DMS 273 (cell line): Measurements from ENCODE around the gene ID4.

Experiments
- DNase-seq: peaks from one replicate; lab custom pipeline; 2025; ENCODE audit not compliant: unreplicated experiment; lab: John Stamatoyannopoulos, UW

Gene ID4, protein sequence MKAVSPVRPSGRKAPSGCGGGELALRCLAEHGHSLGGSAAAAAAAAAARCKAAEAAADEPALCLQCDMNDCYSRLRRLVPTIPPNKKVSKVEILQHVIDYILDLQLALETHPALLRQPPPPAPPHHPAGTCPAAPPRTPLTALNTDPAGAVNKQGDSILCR

DNA sequence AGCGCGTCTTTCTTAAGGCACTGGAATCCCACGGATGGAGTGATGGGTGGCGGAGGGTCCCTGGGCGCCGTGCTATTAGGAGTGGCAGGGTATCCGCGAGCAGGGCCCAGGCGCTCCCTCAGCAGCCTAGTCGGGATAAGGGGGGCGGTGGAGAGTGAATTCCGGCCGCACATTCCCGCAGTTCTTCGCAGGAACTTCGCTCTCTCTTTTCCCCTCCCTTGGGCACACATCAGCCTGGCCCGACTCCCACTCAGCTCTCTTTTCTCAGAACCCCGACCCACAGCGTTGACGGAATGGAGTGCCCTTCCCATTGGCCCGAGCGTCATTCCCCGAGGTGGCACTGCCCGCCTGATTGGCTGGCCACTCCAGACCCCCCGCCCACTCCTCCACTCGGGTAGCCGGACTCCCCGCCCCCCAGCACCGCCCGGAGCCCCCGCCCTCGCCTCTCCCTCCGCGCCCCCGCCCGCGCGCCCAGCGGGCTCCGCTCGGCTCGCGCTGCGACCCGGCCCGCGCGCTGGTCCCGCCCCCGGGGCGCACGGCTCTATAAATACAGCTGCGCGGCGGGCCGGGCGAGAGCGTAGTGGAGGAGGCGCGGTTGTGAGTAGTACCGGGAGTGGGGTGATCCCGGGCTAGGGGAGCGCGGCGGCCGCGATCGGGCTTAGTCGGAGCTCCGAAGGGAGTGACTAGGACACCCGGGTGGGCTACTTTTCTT, at the start of gene ID4:
Gene ID4, plus strand, starts transcription at position 572 of the 712 bp plus-strand sequence. CDS start 385 bp downstream, outside the sequence.
- DNase-seq: peak; percentile 94

DNA sequence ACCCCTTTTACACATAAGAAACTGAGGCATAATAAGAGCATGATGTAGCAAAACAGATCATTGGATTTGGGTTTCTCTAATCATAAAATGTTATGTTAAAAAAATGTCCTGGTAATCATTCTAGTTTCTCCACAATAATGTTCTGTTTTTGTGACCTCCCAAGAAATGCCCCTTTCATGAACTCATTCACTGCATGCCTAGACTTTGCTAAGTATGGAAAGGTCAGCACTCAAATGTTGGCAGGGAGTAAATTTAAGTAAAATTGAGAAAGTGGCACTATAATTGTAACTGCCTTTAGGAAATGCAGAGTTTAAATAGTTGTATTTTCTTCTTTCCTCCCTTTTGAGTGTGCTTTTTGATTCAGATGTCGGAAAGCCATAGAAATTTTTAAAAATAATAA, 48.5 kb upstream of the ID4 start:
- no peak for DNase-seq

DNA sequence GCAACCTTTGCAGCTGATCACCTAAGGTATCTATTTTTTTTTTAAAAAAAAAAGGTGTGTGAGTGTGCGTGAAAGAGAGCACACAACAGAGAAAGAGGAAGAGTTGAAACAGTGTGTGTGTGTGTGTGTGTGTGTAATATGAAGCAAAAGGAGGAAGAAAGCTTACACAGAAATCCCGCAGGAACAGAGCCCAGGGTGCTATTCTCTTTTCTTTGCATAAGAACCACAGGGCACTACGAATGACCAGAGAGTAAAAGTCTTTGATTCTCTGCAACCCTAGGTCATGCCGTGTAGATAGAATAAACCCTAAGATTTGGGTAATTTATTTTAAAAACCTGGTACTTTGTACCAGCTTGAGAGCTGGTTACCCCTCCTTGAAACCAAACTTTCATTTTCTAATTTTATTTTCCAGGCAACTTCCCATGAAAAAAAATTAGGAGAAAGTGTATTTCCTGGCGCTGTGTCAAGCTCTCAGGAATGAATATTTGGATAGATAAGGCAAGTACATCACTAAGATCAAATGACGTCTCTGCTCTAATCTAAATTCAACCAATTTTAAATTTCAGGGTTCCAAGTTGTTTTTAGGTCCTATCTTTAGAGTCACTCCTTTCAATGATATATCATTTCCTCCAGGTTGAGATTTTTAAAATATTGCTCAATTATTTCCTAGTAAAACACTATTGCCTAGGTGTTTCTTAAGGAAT, 47.9 kb upstream of the ID4 start:
- no peak for DNase-seq

DNA sequence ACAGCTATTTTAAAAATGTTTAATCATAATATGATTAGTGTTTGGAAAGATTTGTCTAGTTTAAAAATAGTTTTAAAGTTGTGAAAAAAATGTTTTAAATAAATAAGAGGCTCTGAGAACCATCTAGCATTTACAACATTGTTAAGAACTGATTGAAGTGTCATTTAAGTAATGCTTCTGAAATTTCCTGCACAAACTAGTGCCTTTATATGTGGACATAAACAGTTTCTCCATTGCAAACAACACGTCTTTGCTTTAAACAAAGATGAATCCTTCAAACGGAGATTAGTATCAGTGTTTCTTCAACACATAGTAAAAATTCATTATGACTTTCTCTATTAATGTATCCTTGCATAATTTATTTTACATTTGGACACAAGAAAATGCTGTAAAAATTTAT, 45.9 kb upstream of the ID4 start:
- DNase-seq: no peak

DNA sequence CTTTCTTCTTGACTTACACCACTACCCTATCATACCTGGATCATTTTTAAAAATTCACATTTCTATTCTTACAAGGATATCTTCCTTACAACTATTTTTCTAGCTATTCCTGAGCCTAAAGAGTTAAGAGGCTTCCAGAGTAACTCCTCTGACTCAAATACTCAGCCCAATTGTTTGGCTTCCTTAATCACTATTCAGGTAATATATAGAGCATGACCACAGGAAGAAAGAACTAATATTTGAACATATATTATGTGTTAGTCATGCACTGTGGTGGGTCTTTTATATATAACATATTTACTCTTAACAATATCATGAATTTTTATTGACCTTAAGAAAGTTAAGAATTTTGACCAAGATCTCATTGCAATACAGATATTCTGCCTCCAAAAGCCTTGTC, 42.0 kb upstream of the ID4 start:
- DNase-seq: no peak

DNA sequence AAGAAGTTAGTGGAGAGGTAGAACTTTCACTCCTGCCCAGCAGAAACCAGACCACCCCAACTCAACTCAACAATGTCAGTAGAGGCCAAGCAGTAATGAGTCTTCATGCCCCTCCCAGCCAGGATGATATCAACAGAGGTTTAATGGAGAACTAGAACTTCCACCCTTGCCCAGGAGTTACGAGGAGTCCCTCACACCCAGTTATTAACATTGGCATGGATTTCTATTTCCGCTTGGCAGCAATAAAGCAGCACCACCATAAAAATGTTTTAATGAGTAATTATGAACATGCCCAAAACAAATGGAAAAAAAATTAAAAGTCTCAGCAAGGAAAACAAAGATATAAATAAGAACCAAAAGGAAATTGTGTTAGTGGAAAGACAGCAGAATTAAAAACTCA, 40.7 kb upstream of the ID4 start:
- no peak for DNase-seq

DNA sequence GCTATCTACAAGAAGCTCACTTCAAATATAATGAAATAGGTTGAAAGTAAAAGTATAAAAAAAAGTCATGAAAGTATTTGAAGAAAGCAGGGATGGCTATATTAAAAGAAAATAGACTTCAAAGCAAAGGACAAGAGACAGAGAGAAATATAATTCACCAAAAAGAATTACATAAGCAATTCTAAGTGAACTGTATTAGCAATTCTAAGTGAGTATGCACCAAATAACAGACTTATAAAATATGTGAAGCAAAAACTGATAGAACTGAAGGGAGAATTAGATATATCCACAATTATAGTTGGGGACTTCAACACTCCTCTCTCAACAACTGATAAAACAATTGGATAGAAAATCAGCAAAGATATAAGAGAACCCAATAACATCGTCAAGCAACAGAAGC, 38.8 kb upstream of the ID4 start:
- DNase-seq: no peak

DNA sequence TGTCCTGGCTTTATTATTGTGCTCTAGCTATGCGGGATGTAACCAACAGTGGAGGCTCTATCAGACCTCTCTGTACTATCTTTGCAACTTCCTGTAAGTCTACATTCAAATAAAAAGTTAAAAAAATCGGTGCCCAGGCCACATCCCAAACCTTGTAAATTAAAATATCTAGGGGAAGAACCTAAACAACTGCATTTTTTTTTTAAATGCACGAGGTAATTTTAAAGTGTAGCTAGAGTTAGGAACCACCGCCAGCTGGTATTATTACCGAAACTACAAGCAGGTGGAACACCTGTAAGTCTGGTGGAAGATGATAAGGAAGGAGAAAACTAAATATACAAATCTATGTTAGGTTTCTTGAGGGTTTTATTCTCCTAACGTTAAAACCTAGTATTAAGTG, 34.5 kb upstream of the ID4 start:
- no peak for DNase-seq

DNA sequence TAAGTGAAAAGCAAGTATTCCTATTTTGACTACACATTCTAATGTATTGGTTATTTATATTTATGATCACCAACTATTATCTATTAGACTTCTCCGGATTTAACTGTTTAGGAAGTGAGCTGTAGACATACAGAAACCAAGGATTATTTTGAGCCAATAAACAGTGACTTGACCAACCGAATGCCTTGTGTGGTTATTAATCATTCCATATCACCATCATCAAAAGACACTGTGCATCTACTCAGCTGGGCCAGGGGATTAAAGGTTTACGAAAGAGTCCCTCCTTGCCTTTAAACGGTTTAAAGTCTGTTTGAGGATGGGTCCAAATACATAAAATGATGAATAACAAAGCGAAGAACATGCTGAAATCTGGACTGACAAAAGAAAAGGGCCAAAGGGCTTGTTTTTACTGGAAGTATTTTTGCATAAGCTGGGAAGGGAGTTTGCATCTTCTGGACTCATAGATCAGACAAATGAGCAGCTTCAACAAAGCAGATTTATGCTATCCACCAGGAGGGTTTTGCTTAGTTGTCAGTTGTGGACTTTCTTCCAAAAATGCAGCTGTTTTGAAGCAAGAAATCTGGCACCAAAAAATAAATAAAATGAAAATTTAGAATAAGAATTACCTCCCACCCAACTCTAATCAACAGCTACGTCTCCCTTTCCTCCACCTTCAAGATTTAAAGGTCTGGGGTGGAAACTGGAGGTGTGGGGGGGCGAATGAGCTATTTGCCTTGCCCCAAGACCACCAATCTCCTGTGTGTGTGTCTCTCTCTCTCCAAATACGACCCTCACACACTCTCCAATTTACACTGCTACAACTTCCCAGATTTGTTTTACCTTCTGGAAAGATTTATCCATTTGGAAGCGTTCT, 33.6 kb upstream of the ID4 start:
- peak; percentile 58 for DNase-seq

DNA sequence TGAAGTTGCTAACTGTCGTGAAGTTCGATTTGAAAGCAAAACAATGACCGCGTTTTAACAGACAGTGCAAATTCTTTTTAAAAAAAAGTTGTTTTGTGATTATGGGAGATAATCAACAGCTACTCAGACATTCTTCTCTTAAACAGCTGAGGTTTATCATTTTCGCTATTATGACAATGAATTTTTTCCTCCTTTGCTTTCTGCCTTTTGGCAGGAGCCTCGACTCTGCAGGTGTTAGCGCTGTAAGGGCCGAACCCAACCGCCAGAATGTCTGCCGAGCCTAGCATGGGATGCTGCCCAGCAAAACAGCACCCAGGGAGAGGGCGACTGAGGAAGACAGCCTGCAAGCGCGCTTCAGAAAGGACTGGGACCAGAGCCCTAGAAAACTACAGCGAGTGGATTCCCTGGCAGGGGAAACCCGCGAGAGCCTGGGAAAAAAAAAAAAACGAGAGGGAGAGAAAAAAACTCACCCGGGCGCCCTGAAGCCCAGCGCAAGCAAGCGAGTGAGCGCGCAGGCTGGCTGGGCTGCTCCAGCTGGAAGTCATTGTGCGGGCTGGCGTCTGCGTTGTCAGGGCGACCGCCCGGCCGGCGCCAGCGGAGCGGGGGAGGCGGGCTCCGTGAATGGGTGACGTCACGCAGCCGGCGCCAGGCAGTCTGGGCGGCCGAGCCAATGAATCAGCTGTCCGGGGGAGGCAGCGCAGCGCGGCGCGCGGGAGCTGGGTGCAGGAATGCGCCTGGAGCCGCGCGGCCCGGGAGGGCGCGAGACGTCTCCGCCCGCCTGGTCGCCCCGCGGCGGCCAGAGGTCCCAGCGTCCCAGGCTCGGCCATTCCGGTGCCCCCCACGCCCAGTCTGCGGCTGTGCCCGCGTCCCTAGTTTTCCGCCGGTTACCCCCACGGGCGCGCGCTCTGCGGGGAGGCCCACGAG, 32.7 kb upstream of the ID4 start:
- DNase-seq: peak; percentile 99

DNA sequence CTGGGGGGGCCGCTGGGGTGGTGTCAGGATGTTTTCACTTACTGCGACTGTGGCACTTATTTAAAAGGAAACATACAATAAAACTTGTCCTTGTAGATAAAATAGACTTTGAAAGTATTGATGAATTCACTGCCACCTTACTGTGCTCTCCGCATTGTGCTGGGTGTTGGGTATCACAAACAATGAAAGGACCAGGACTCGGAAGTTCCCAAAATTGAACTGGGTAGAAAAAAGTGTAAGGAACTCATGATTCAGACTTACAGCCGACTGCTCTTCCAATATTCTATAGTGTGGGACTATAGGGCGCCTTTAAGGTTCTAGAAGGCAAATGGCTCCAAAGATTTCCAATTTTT, 32.1 kb upstream of the ID4 start:
- DNase-seq: peak; percentile 57

DNA sequence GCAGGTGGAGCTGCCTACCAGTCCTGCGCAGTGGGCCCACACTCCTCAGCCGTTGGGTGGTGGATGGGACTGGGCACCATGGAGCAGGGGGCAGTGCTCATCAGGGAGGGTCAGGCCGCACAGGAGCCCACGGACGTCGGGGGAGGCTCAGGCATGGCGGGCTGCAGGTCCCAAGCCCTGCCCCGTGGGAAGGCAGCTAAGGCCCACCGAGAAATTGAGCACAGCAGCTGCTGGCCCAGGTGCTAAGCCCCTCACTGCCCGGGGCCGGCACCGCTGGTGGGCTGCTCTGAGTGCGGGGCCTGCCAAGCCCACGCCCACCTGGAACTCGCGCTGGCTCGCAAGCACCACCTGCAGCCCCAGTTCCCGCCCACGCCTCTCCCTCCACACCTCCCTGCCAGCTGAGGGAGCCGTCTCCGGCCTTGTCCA, 30.2 kb upstream of the ID4 start:
- DNase-seq: no peak

DNA sequence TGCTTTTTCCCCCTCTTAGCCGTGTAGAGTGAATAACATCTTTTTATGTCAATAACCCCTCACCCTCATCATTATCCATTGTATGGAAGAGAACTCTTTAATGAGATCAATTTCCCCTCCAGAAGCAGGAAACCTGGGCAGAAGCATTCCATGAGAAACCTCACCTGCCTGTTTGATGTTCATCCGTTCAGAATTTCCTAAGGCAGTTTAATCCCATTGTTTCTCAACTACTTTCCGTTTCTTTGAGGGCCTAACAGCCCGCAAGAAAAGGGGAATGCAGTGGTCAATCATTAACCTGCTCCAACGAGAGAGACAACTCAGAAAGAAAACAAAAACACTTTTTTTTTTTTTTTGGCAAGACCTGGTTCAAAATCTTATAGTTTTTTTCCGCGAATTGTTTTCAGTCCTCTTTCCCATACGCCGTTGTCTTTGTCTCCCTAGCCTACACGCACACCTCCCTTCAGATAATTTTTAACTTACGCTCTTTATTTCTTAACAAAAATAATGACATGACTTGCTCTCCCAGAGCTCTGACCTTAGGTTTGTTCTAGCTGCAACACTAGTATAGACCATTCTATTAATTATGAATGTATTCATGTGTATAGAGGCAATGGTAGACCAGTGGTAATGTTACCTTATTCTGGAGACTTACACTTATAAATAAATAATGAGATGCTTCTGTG, 25.6 kb upstream of the ID4 start:
- DNase-seq: no peak

DNA sequence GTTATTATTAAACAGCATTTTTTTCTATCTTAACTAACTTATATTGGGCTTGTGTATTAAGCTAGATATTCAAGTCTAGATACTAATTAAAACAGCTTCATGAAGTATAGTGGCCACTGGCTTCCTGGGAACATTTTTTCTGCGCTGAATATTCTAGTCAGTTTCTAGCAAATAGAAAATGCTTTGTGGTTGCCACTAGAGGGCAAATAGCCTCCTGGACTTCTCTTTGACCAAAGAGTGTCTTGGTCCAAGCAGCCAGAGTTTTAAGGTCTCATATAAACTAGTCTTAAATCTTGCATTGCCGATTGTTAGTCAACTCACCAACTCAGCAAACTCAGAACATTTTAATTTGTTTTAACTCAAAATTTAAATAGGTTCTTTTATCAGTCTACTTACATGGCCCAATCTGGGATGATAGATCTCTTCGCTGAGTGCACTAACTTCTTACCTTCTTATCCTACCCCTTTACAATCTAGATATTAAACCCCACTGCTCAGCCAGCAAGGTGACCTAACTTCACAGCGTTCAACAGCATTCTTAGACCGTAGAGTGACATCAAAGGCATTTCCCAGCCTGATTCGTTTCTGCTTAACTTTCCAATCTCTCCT, 24.6 kb upstream of the ID4 start:
- DNase-seq: peak; percentile 57

DNA sequence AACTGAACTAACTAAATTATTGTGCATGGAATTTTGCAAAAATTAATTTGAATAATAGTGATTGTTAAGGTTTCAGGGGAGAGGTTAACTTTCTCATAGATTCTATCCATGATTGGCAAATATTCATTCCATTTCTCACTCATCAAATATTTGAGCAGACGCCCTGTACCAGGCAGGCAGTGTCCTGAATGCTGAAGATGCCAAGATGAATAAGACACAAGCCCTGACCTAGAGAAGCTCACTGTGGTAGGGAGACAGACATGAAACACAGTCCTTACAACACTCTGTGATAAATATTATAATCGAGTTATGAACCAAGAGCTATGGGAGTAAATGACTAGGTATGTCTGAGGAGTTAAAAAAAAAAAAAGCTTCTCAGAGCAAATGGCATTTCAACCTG, 18.4 kb upstream of the ID4 start:
- DNase-seq: no peak

DNA sequence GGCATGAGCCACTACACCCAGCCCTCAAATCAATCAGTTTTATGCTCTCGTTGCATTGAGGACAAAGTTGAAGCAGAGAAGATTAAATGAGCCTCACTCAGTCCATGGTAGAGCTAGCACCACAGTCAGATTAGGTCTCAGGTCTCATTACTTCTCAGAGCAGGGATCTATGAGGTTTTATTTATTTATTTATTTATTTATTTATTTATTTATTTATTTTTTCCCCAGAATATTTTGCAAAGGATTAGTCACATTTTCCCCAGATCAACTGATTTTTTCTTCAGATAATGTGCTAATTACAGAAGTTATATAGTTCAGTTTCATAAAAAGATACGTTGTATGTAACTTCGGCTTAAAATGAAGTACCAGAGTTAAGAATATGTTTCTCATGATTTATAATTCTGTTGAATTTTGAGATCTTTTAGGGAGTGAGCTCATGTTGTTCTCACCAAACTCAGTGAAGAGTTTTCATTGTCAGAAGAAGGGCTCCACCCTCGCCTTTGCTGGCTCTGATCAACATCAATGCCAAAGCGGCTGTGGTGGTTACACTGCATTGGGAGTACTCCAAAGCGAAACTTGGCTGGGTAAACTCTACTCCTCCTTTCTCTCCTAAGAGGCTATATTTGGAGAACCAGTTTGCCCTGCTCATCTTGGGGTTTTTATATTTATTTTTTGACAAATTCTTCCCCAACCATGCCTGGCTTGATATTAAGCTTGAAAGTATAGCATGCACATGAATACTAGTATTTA, 12.9 kb upstream of the ID4 start:
- no peak for DNase-seq

DNA sequence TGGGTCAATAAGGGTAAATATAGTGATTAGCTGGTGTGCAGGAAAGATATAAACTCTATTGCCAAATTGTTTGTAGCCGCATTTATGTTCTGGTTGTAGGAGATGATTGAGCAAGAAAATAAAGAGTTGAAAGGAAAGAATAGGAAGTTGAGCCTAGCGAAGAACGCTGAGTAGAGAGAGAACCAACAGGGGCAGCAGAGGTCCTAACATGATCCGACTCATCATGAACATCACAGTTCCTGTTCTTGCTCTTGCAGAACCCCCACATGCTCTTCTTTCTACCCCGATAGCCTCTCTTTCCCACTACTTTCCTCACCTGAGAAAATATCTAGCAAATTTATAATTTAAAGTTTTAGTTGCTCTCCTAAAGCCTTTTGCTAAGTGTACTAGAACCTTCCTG, 9.9 kb upstream of the ID4 start:
- DNase-seq: no peak

DNA sequence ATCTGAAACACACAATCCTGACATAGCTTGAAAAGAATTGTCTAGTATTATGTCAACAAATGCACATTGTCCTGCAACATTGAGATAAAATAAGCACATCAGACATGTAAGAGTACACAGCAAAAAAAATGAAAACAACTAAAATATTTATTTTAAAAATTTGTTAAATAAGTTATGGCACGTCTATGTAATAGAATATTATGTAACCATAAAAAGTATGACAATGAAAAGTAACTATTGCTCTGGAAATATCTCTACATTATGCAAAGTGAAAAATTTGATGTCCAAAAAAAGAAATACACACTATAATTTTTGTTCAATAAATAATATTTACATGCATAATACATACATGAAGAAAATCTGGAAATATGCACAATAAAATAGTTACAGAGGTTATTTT, 9.3 kb upstream of the ID4 start:
- no peak for DNase-seq

DNA sequence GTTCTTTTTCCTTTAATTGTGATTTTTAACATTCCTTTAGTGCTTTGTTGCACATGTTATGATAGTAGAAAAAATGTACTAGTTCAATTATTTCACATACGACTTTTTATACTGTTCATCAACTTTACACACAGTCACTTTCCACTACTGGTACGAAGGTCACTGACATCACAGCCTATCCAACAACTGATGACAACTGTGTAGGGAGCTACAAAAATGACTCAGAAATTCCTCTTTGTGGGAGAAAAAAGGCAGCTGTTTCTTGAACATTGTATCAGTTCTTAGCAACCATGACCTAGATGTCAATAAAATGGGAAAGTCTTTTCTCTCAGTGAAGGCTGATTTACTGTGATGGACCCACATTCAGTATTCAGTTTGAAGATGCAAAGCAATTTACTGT, 7.0 kb upstream of the ID4 start:
- no peak for DNase-seq
